Measurements from ENCODE around the gene CDH23.

CDH23 gene

DNA sequence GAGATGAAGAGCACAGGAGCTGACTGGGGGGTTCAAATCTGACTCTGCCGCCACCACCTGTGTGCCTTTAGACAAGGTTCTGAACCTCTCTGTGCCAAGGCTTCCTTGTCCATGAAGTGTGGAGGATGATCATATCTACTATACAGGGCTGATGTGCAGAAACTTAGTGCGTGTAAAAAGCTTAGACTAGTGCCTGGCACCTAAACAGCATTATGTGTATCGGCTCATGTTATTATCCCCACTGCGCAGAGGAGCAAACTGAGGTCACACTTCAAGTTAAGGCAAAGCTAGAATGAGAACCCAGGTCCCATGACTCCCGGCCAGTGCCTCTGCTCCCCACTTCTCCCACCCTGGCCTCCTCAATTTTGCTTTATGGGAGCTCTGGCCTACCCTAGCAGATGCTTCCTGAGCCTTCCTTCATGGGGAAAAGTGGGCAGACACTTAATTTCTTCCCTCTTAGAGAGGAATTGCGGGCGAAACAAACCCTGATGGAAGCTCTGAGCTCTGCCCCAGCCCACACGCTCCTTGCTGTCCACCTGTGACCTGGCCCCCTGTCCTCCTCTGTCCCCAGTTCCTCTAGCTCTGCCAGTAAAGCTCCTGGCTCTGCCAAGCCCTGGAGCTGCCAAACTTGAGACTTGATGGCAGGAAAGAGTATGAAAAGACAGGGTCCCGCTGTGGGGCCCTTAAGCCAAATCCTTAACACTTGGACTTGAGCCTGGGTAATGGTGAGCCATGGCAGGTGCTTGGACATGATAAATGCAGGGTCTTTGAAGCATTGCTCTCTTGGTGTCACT, 71.0 kb downstream of the CDH23 start:
- no peak for DNase-seq

DNA sequence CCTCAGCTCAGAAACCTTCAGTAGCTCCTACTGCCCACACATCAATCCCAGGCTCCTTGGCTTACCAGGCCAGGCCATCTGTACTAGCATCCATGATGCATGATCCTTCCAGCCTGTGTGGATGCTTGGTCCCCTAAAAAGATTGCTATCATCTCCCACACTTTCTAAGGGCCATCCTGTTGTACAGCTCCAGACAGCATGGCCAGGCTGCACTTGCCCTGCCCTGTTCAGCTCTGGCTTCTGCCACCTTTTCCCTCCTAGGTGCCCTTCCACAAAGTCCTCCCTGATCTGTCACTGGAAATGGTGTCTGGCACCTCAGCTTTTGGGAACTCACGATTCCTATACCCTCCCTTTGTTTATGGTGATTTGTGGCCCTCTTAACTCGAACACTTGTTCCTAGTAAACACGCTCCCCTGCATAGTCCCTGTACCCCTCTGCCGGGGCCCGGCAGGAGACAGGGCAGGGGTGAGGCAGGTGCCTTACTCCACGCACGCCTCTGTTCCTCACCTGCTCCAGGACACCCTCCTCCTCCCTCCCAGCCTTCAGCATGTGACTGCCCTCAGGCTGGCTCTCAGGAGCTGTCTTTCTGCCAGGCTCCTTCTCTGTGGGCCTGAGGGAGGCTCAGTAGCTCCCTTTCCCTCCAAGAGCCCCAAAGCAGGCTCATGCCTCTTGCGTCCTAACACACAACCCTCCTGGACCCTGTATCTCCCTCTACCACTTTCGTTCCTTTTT, 71.8 kb downstream of the CDH23 start:
- no peak for DNase-seq

DNA sequence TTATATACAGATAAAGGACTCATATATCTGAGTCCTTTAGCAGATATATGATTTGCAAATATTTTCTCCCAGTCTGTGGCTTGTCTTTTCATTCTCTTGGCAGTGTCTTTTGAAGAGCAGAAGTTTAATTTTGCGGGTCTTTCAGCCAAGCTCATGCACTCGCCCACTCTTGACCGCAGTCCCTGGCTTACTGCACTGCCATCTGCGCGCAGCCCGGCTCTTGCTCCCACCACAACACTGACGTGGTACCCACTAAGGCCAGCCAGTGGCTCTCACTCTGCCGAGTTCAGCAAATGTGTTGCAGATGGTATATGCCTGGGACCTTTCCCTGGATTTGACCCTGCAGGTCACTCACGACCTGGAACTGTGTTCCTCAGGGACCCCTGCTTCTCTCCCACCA, 74.3 kb downstream of the CDH23 start:
- DNase-seq: no peak

DNA sequence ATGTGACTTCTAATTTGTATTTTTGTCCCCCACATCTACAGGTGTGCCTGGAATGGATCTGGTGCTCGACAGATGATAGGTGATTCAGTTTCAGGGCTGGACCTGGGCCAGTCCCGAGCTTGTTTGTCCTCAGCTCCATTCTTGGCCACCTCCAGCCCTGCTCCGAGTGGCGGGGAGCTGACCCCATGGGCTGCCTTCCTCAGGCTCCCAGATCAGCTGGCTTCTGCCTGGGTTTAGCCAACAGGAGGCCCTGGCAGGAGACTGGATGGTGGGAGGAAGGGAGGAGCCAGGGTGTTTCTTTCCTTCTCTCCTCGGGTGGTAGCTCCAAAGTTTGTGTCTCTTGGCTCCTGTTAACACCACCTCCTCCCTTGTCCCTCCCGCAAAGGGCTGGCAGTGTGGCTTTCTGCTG, 75.2 kb downstream of the CDH23 start:
- DNase-seq: no peak

DNA sequence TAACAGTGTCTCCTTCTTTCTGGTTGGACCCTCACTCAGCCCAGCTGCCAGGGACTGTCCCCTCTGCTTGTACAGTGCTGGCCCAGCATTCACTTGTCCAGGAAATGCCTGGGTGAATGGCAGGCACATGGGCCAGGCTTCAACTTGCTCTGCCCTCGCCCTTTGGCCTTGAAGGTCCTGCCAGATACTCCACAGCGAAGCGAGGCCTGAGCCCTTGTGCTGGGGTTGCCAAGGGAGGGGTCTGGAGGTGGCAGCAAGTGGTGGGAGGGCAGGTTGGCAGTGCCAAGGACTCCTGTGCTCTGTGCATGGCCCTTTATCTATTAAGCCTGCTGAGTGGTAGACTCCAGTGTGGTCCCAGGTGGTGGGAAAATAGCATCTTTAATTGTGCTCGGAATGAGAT, 75.7 kb downstream of the CDH23 start:
- no peak for DNase-seq

GRCh38 chr10:71472912-71473311, 76.2 kb downstream of the CDH23 start:
- no peak for DNase-seq

DNA sequence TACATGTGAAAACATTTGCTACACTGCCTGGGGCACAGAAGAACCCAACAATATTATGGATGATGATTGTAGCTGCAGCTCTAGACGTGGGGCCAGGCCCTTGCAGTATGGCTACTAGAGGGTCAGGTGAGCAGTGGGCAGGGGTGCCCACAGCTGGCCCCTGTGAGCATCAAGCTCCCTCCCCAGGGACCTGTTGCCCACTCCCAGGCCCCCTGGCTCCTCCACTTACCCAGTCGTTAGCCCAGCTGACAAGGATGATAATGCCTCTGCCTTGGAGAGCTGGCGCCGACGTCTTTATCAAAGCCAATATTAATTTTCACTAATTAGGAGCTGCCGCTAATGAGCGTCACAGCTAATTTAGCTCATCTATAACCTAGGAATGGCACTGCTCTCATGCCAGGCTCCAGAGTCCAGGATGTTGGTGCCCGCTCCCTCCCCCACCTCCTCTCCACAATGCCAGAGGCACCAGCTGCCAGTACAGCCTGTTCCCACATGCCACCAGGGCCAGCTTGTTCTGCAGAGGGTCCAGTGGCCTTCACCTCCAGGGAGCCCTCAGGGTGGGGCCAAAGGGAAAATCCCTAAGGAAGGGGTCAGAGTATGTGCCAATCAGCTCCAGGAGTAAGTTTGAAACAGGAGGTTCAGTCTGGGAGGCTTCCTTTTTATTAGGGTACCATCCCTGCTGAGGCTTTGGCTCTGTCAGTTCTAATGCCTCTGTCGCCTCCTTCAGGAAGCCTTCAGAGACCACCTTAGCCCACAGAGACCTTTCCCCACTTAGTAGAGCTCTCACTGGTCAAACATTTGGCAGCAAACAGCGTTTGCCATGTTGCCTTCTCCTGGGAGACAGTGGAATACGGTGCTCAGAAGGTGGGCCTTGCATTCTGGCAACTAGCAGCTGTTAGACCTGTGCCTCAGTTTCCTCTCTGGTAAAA, 77.2 kb downstream of the CDH23 start:
- no peak for DNase-seq

- no peak for DNase-seq
These were observed 78.1 kb downstream of the CDH23 start for GRCh38 chr10:71474702-71475242.

GRCh38 chr10:71475243-71475871, 78.6 kb downstream of the CDH23 start:
- DNase-seq: no peak

GRCh38 chr10:71476228-71477011, 79.7 kb downstream of the CDH23 start:
- DNase-seq: no peak

DNA sequence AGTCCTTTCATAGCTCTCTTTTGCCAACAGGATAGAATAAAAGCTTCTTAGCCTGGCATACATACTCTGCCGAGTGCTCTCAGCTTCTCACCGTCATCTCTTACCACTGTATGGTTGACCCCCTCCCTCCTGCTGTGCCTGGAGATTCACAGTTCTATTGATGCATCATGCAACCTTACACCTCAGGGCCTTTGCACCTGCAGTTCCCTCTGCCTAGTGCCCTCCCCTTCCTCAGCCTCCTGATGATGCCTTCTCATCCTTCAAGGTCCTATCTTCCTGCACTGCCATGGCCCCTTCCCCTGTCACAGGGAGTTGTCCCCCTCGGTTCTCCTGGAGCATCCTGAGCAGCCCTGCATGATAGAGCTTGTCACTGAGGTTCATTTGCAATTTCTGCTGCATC, 81.5 kb downstream of the CDH23 start:
- DNase-seq: no peak

- no peak for DNase-seq
These were observed 82.2 kb downstream of the CDH23 start for GRCh38 chr10:71478813-71479365.

GRCh38 chr10:71479831-71480230, 83.1 kb downstream of the CDH23 start:
- no peak for DNase-seq

GRCh38 chr10:71480662-71481061, 83.9 kb downstream of the CDH23 start:
- DNase-seq: no peak

DNA sequence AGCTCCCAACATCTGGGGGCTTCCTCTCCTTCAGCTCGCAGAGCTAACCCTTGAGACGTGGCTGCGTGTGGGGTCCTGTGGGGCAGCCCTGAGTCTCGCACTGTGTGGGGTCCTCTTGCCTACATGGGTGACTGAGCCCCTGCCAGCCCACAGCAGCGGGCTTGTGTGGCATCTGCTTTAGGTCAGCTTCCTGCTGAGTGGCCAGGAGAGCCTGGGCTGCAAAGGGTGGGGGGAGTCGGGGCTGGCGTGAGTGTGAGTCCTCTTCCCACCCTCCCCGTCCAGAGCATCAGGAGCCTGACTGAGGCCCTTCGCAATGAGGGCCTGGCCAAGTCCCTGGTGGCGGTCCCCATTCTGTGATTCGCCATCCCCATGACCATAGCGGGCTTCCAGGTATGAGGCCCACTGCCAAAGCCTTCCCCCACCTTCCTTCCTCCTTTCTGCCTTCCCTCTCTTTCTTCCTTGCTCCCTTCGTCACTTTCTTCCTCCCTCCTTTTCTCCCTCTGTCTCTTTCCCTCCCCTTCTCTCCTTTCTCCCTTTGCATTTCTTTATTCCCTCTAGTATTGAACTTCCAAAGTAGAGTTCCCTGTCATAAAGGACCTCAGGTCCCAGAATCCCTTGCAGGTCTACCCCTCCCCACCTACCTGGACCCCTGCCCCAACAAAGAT, 85.2 kb downstream of the CDH23 start:
- no peak for DNase-seq

GRCh38 chr10:71482620-71483019, 85.9 kb downstream of the CDH23 start:
- no peak for DNase-seq

- no peak for DNase-seq
These were observed 86.4 kb downstream of the CDH23 start for GRCh38 chr10:71483135-71483534.

GRCh38 chr10:71483885-71484751, 87.4 kb downstream of the CDH23 start:
- DNase-seq: no peak

- no peak for DNase-seq
These were observed 89.9 kb downstream of the CDH23 start for GRCh38 chr10:71486484-71487114.

Measured in cerebellar nuclear complex (tissue), 1 donor.